Measurements from ENCODE around the gene MTA3. TPM values are rescaled to one million over a fixed set of nuclear protein-coding genes. Genes with fewer than 3 reads are reported as not detected.

MTA3 gene
- total and polyA plus RNA-seq, 9 donors: 31.9 to 87.5 (median 61.0) TPM

DNA sequence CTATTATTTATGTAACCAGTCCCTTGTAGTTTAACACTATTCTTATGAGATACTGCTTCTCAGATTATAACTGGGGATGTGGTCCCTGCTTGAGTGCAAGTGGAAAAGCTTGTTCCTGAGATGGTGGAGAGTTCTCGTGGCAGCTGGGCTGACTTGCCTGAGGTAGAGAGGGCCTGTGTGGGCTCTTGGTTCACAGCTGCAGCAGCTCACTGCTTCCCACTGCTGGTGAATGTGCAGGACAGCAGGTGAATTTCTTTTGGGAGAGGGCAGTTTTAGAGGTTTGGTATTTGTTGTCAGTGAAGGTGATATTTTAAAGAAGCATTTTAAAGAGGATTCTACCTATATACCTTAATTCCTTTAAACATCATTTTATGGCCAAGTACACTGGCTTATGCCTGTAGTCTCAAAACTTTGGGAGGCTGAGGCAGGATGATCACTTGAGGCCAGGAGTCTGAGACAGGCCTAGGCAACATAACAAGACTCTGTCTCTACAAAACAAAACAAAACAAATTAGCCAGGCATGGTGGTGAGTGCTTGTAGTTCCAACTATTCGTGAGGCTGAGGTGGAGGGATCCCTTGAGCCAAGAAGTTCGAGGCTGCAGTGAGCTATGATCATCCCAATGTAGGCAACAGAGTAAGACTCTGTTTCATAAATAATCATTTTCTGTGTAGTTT is 94.8 kb downstream of the MTA3 start:
- Histone ChIP-seq H3K36me3 (no peaks in the 10 kb centered on the region), H3K4me1 (ENCODE audit: insufficient read depth) (no peaks in the 10 kb centered on the region), H3K27ac (no peak overlapping the region), H3K9me3 (no peaks in the 10 kb centered on the region), H3K27me3 (no peaks in the 10 kb centered on the region), H3K4me3 (no peak overlapping the region)
- intact Hi-C loops (cut with DNase I): loop anchor here (5.0 to 10.0 kb wide), 4 partner anchors 166 to 298 kb away; partner anchors contain the start of genes KCNG3 (in 2 of the 4) and COX7A2L (in 1 of the 4)
- TF ChIP-seq, protein P1, sequence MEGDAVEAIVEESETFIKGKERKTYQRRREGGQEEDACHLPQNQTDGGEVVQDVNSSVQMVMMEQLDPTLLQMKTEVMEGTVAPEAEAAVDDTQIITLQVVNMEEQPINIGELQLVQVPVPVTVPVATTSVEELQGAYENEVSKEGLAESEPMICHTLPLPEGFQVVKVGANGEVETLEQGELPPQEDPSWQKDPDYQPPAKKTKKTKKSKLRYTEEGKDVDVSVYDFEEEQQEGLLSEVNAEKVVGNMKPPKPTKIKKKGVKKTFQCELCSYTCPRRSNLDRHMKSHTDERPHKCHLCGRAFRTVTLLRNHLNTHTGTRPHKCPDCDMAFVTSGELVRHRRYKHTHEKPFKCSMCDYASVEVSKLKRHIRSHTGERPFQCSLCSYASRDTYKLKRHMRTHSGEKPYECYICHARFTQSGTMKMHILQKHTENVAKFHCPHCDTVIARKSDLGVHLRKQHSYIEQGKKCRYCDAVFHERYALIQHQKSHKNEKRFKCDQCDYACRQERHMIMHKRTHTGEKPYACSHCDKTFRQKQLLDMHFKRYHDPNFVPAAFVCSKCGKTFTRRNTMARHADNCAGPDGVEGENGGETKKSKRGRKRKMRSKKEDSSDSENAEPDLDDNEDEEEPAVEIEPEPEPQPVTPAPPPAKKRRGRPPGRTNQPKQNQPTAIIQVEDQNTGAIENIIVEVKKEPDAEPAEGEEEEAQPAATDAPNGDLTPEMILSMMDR (IDR thresholded peaks at IDR 0.05): peak; percentile 87 to 96 (median 88)
- TF ChIP-seq EP300 (IDR thresholded peaks at IDR 0.05): no peak
- 25 to 37% (median 30%) methylated on average over 3 of the region's 3 CpGs for WGBS, 3 donors
- peak; percentile 67 to 72 (median 69) for DNase-seq

DNA sequence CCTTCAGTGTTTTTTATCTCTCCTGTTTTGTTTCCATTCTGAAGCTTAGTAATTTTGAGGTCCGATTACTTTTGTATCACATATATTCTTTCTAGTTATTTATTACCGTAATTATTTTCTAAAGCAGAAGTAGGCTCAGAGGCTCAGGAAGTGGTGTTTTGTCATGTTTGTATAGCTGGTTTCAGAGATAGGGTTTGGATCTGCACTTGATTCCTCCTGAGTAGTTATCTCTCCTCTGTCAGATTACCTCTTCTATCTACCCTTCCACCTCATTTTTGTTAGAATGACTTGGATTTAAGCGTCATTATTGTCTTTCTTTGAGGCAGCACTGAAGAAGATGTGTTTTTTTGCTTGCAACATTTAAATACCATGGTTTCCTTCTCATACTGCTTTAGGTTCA is 95.4 kb downstream of the MTA3 start:
- TF ChIP-seq, protein P1 (IDR thresholded peaks at IDR 0.05): no peak
- TF ChIP-seq POLR2A (IDR thresholded peaks at IDR 0.05) (no peak), EP300 (IDR thresholded peaks at IDR 0.05) (no peak)
- DNase-seq: no peak
- Histone ChIP-seq H3K36me3 (no peaks in the 10 kb centered on the region), H3K9me3 (no peaks in the 10 kb centered on the region), H3K27me3 (no peaks in the 10 kb centered on the region), H3K4me1 (ENCODE audit: insufficient read depth) (no peaks in the 10 kb centered on the region), H3K27ac (no peak overlapping the region), H3K4me3 (no peak overlapping the region)
- WGBS, 3 donors: 87 to 91% (median 89%) methylated on average over 3 of the region's 3 CpGs
- intact Hi-C loops (cut with DNase I): loop anchor here (5.0 to 10.0 kb wide), 4 partner anchors 167 to 299 kb away; partner anchors contain the start of genes KCNG3 (in 2 of the 4) and COX7A2L (in 1 of the 4)

DNA sequence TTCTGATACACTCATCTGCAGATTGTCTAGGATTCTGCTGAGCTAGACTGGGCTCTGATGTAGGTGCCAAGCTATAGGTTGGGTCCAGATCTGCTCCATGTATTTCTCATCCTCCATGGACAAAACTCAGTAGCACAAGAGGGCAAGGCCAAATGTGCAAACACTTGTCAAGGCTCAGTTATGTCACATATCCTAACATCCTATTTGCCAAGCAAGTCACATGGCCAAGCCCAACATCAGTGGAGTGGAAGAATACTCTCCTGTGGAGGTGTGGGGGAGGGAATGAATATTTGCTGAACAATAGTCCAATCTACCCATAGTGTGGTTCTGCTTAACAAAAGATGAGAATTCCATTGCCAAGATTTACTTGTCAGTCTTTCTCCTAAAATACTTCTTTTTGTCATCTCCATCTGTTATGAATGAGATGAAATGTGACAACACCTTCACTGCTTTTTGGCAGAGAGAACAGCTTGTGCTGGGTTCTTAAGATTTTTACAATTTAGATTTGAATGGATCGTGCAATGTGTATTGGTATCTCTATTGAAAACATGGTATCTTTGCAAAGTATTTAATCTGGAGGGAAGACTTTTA is 105.7 kb downstream of the MTA3 start:
- Histone ChIP-seq H3K27me3 (no peaks in the 10 kb centered on the region), H3K4me1 (ENCODE audit: insufficient read depth) (no peaks in the 10 kb centered on the region), H3K27ac (no peak overlapping the region), H3K36me3 (no peaks in the 10 kb centered on the region), H3K4me3 (no peak overlapping the region), H3K9me3 (no peaks in the 10 kb centered on the region)
- no peak for DNase-seq
- WGBS, 3 donors: 94 to 100% (median 98%) methylated on average over 1 of the region's 1 CpG
- TF ChIP-seq, protein P1 (IDR thresholded peaks at IDR 0.05): no peak
- TF ChIP-seq EP300 (IDR thresholded peaks at IDR 0.05): no peak
- no peak for TF ChIP-seq POLR2A (IDR thresholded peaks at IDR 0.05)
- intact Hi-C loops (cut with DNase I): no loop called here

DNA sequence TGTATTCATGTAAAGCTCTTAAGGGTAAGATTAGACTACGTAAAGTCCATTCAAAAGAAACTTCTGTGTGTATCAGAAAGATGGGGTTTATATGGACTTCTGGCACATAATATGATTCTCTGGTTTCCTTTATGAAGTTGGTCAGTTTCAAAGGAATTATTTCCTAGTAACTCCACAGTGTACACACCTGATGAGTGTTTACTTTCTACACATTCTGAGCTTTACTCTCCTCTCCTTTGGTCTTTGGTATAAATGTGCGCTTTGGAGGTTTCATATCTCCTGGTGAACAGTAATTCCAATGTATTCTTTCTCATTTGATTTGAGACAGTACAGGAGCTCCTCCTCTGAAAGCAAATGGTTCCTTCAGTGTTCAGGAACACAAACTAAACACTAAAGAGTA is 107.4 kb downstream of the MTA3 start:
- H3K36me3 ChIP-seq: no peaks in the 10 kb centered on the region
- intact Hi-C loops (cut with DNase I): no loop called here
- WGBS, 3 donors: 97 to 98% (median 98%) methylated on average over 2 of the region's 2 CpGs
- H3K4me1 ChIP-seq (ENCODE audit: insufficient read depth): no peaks in the 10 kb centered on the region
- H3K4me3 ChIP-seq: no peak overlapping the region
- TF ChIP-seq, protein P1 (IDR thresholded peaks at IDR 0.05): no peak
- TF ChIP-seq EP300 (IDR thresholded peaks at IDR 0.05) (no peak), POLR2A (IDR thresholded peaks at IDR 0.05) (no peak)
- H3K9me3 ChIP-seq: no peaks in the 10 kb centered on the region
- DNase-seq: no peak
- H3K27ac ChIP-seq: no peak overlapping the region
- no peaks in the 10 kb centered on the region for H3K27me3 ChIP-seq
